ENCODE measurements around the gene THRB.

- TF ChIP-seq CTCF (conservative IDR thresholded peaks at IDR 0.05) (no peak), EZH2 (IDR thresholded peaks at IDR 0.05; ENCODE audit: low read depth) (no peak)
Observed at GRCh38 chr3:24258260-24258659, 236.4 kb downstream of the THRB start.
